HepG2 (cell line): Measurements from ENCODE around the gene SLC25A25. TPM values are rescaled to one million over a fixed set of nuclear protein-coding genes. Genes with fewer than 3 reads are reported as not detected.

Experiments
- ARID4A ChIP-seq: sonication (generic); formaldehyde crosslinking; IDR thresholded peaks from 2 replicates; pipeline ENCODE4 v1.5.0; 2020; ENCODE audit warnings: mild to moderate bottlenecking, missing genetic modification reagents, borderline replicate concordance
- FOXA3 ChIP-seq: IDR thresholded peaks from 2 replicates; pipeline ENCODE4 v1.6.1; 2016; ENCODE audit warnings: missing genetic modification reagents, missing compliant biosample characterization
- GATAD2A ChIP-seq: IDR thresholded peaks from 2 replicates; pipeline ENCODE4 v1.6.1; 2016
- ZNF451 ChIP-seq: sonication (generic); formaldehyde crosslinking; IDR thresholded peaks from 2 replicates; pipeline ENCODE4 v1.5.0; 2020; ENCODE audit warnings: mild to moderate bottlenecking, missing genetic modification reagents
- ZNF510 ChIP-seq: sonication (generic); formaldehyde crosslinking; IDR thresholded peaks from 2 replicates; pipeline ENCODE4 v1.4.0; 2020; ENCODE audit warnings: low read depth, mild to moderate bottlenecking, missing genetic modification reagents
- ZNF552 ChIP-seq: sonication (generic); formaldehyde crosslinking; IDR thresholded peaks from 2 replicates; pipeline ENCODE4 v1.9.0; 2022; ENCODE audit warnings: missing genetic modification reagents, mild to moderate bottlenecking, borderline replicate concordance
- ZNF768 ChIP-seq: sonication (generic); formaldehyde crosslinking; IDR thresholded peaks from 2 replicates; pipeline ENCODE4 v1.4.0; 2020; ENCODE audit warnings: missing genetic modification reagents
- polyA plus RNA-seq, 8 experiments: library from polyadenylated mRNA; depleted of rRNA in 3 of 8; stranded (reverse) in 7 of 8; unstranded in 1 of 8; fragments of >200 nt; fragmentation: Illumina TruSeq in 4 of 8; extraction: Trizol in 4 of 8; gene quantifications; 2 replicates each; pipeline versions ENCODE4 v1.2.1 to v1.2.3, GENCODE V29; 2011 to 2016; ENCODE audit warnings: low read depth in 4 of 8, missing spikeins in 1 of 8, mixed read lengths in 1 of 8; ENCODE audit not compliant: insufficient read depth in 1 of 8
- total RNA-seq, 5 experiments: library from RNA; depleted of rRNA; stranded (reverse); fragments of >200 nt; fragmentation: Illumina TruSeq; extraction: Trizol; gene quantifications; 2 replicates each; pipeline ENCODE4 v1.2.3, GENCODE V29; 2016; ENCODE audit warnings: low read depth in 1 of 5
- TF ChIP-seq, protein P1 (sequence below): sonication (generic); formaldehyde crosslinking; IDR thresholded peaks from 2 replicates; pipeline ENCODE4 v1.4.0; 2020; ENCODE audit warnings: missing genetic modification reagents
- TF ChIP-seq, protein P2 (sequence below): sonication (generic); formaldehyde crosslinking; IDR thresholded peaks from 2 replicates; pipeline ENCODE4 v1.5.1; 2020; ENCODE audit warnings: mild to moderate bottlenecking, missing genetic modification reagents, moderate library complexity

SLC25A25 gene
- total and polyA plus RNA-seq, 2 of the 13 experiments (the other 11 are each of a cell fraction or from before 2014, with no cell fraction given), result 10.5 to 24.8 TPM

DNA sequence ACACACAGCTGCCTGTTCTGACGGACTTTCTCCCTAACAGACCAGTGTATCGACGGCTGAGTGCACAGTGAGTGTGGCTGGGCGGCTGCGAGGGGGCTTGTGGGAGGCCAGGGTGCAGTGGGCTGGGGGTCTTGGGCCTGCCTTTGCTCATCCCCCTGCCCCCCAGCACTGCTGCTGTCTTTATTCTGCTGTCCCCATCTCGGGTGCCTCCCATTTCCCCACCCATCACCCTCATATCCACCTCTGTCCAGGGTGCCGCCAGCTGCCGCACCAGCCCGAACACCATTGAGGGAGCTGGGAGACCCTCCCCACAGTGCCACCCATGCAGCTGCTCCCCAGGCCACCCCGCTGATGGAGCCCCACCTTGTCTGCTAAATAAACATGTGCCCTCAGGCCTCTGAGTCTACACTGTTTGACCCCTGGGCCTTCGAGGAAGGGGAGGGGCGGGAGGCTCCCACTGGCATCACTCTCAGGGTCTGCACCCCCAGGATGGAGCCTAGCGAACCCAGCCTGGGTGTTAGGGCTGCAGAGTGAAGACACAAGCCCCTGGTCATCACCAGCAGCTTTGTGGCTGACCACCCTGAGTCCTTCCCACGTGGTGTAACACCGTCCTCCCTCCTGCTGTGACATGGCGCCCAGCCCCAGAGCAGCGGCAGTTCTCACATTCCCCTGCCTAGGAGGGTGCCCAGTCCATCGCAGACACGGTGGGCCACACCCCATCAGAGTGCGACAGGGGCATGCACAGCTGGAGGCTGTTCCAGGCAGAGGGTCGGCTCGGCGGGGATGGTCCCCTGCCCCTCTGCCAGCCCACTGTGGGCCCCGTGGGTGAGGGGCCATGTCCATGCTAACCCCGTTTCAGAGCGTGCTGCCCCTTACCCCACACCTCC is 85.3 kb downstream of the SLC25A25 start (continued):
- TF ChIP-seq ARID4A (CRISPR knock-in tag) (no peak), FOXA3 (CRISPR knock-in tag) (peak; percentile 26; the same call in 1 of the 2 replicates), ZNF451 (CRISPR knock-in tag) (0 out of 2 replicates have a peak, but pooled peaks have one; percentile 42), GATAD2A (CRISPR knock-in tag) (no peak), ZNF768 (CRISPR knock-in tag) (peak; percentile 9; the same call in 1 of the 2 replicates), ZNF552 (CRISPR knock-in tag) (no peak), ZNF510 (CRISPR knock-in tag) (no peak)
- TF ChIP-seq, protein P1, sequence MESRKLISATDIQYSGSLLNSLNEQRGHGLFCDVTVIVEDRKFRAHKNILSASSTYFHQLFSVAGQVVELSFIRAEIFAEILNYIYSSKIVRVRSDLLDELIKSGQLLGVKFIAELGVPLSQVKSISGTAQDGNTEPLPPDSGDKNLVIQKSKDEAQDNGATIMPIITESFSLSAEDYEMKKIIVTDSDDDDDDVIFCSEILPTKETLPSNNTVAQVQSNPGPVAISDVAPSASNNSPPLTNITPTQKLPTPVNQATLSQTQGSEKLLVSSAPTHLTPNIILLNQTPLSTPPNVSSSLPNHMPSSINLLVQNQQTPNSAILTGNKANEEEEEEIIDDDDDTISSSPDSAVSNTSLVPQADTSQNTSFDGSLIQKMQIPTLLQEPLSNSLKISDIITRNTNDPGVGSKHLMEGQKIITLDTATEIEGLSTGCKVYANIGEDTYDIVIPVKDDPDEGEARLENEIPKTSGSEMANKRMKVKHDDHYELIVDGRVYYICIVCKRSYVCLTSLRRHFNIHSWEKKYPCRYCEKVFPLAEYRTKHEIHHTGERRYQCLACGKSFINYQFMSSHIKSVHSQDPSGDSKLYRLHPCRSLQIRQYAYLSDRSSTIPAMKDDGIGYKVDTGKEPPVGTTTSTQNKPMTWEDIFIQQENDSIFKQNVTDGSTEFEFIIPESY (CRISPR knock-in tag), result peak; percentile 71
- TF ChIP-seq, protein P2, sequence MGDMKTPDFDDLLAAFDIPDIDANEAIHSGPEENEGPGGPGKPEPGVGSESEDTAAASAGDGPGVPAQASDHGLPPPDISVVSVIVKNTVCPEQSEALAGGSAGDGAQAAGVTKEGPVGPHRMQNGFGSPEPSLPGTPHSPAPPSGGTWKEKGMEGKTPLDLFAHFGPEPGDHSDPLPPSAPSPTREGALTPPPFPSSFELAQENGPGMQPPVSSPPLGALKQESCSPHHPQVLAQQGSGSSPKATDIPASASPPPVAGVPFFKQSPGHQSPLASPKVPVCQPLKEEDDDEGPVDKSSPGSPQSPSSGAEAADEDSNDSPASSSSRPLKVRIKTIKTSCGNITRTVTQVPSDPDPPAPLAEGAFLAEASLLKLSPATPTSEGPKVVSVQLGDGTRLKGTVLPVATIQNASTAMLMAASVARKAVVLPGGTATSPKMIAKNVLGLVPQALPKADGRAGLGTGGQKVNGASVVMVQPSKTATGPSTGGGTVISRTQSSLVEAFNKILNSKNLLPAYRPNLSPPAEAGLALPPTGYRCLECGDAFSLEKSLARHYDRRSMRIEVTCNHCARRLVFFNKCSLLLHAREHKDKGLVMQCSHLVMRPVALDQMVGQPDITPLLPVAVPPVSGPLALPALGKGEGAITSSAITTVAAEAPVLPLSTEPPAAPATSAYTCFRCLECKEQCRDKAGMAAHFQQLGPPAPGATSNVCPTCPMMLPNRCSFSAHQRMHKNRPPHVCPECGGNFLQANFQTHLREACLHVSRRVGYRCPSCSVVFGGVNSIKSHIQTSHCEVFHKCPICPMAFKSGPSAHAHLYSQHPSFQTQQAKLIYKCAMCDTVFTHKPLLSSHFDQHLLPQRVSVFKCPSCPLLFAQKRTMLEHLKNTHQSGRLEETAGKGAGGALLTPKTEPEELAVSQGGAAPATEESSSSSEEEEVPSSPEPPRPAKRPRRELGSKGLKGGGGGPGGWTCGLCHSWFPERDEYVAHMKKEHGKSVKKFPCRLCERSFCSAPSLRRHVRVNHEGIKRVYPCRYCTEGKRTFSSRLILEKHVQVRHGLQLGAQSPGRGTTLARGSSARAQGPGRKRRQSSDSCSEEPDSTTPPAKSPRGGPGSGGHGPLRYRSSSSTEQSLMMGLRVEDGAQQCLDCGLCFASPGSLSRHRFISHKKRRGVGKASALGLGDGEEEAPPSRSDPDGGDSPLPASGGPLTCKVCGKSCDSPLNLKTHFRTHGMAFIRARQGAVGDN (CRISPR knock-in tag), result peak; percentile 40
